Hepatocyte (in vitro differentiated cells): ENCODE data around the gene XYLT1. TPM values are rescaled to one million over a fixed set of nuclear protein-coding genes. Genes with fewer than 3 reads are reported as not detected.

Experiments
- DNase-seq: peaks from one replicate; pipeline ENCODE4 v3.0.0-alpha.2; 2016; ENCODE audit warnings: low spot score
- H2AFZ ChIP-seq: fragments of 200-600 bp; sonication (generic); 2 replicates; pipeline ENCODE4 v1.6.0; 2016; ENCODE audit warnings: antibody characterized with exemption, mild to moderate bottlenecking
- H3K27ac ChIP-seq: fragments of 200-600 bp; sonication (generic); 2 replicates; pipeline ENCODE4 v1.5.1; 2016; ENCODE audit warnings: mild to moderate bottlenecking
- H3K27me3 ChIP-seq: fragments of 200-600 bp; sonication (generic); 2 replicates; pipeline ENCODE4 v1.6.1; 2016
- H3K36me3 ChIP-seq: fragments of 200-600 bp; sonication (generic); replicated peaks from 2 replicates; pipeline ENCODE4 v1.5.1; 2016; ENCODE audit warnings: low read depth; ENCODE audit not compliant: insufficient read depth
- H3K4me1 ChIP-seq: fragments of 200-600 bp; sonication (generic); 2 replicates; pipeline ENCODE4 v1.5.1; 2016; ENCODE audit warnings: mild to moderate bottlenecking, moderate library complexity; ENCODE audit not compliant: insufficient read depth
- H3K4me2 ChIP-seq: fragments of 200-600 bp; sonication (generic); 2 replicates; pipeline ENCODE4 v1.6.0; 2016
- H3K4me3 ChIP-seq: fragments of 200-600 bp; sonication (generic); 2 replicates; pipeline ENCODE4 v1.5.1; 2016; ENCODE audit warnings: mild to moderate bottlenecking
- H3K79me2 ChIP-seq: fragments of 200-600 bp; sonication (generic); 2 replicates; pipeline ENCODE4 v1.6.0; 2017; ENCODE audit warnings: mild to moderate bottlenecking
- H3K9me2 ChIP-seq: fragments of 200-600 bp; sonication (generic); replicated peaks from 2 replicates; pipeline ENCODE4 v1.6.0; 2017; ENCODE audit warnings: mild to moderate bottlenecking; ENCODE audit not compliant: insufficient read depth
- H3K9me3 ChIP-seq: fragments of 200-600 bp; sonication (generic); 2 replicates; pipeline ENCODE4 v1.5.1; 2016; ENCODE audit warnings: low read depth, mild to moderate bottlenecking
- H4K20me1 ChIP-seq: fragments of 200-600 bp; sonication (generic); 2 replicates; pipeline ENCODE4 v1.6.0; 2016; ENCODE audit warnings: mild to moderate bottlenecking; ENCODE audit not compliant: insufficient read depth, poor library complexity, severe bottlenecking
- EZH2 ChIP-seq: fragments of 200-600 bp; sonication (generic); IDR thresholded peaks from 2 replicates; pipeline ENCODE4 v1.6.1; 2016; ENCODE audit warnings: antibody characterized with exemption, mild to moderate bottlenecking, borderline replicate concordance
- EZH2phosphoT487 ChIP-seq: fragments of 200-600 bp; sonication (generic); IDR thresholded peaks from one replicate; pipeline ENCODE4 v1.6.1; 2018; ENCODE audit warnings: antibody characterized with exemption, mild to moderate bottlenecking, low read depth, moderate library complexity; ENCODE audit not compliant: unreplicated experiment, severe bottlenecking
- WGBS: methylation state at CpG from one replicate; pipeline ENCODE4 v1.1.6; 2016; ENCODE audit warnings: low lambda C conversion rate; ENCODE audit errors: missing lambda C conversion rate; 5-methylcytosine and 5-hydroxymethylcytosine counted together
- polyA plus RNA-seq: library from polyadenylated mRNA; unstranded; fragments of >200 nt; fragmentation: Nextera tagmentation; extraction: Ambion mirVana; gene quantifications from 2 replicates; pipeline ENCODE4 v1.2.1, GENCODE V29; 2016
- total RNA-seq: library from RNA; depleted of rRNA; stranded (reverse); fragments of >200 nt; gene quantifications from 2 replicates; pipeline ENCODE4 v1.2.3, GENCODE V29; 2014
- TF ChIP-seq, protein P1 (sequence below): fragments of 200-600 bp; sonication (generic); IDR thresholded peaks from 2 replicates; pipeline ENCODE4 v1.5.1; 2016; ENCODE audit warnings: antibody characterized with exemption, mild to moderate bottlenecking; ENCODE audit not compliant: poor library complexity

Gene XYLT1
- total and polyA plus RNA-seq, 2 experiments from 2014 or later = 6.9 to 13.7 TPM

DNA sequence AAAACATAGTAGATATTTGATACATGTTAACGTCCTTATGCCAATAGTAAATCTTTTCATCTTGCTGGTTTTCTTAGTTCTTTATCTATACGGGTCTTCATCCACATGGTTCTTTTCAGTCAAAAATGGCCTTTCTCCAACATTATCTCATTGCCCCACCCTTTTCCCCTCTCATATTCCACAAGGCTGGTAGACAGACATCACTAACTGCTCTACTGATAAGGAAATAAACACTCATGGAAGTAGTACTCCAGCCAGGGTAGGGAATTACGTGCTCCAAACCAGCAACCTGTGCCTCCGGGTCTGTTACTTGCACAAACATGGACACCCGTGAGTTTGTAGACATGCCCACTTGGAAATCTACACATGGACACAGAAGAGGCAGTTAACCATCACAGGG lies 141.4 kb downstream of the XYLT1 start:
- DNase-seq = no peak
- no peak for TF ChIP-seq EZH2phosphoT487
- TF ChIP-seq, protein P1, sequence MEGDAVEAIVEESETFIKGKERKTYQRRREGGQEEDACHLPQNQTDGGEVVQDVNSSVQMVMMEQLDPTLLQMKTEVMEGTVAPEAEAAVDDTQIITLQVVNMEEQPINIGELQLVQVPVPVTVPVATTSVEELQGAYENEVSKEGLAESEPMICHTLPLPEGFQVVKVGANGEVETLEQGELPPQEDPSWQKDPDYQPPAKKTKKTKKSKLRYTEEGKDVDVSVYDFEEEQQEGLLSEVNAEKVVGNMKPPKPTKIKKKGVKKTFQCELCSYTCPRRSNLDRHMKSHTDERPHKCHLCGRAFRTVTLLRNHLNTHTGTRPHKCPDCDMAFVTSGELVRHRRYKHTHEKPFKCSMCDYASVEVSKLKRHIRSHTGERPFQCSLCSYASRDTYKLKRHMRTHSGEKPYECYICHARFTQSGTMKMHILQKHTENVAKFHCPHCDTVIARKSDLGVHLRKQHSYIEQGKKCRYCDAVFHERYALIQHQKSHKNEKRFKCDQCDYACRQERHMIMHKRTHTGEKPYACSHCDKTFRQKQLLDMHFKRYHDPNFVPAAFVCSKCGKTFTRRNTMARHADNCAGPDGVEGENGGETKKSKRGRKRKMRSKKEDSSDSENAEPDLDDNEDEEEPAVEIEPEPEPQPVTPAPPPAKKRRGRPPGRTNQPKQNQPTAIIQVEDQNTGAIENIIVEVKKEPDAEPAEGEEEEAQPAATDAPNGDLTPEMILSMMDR = no peak
- no peak for TF ChIP-seq EZH2
- H3K79me2 ChIP-seq = no peaks in the 10 kb centered on the region
- no peaks in the 10 kb centered on the region for H3K9me3 ChIP-seq
- H3K27ac ChIP-seq = peak overlapping the region; percentile 79
- H2AFZ ChIP-seq = no peak overlapping the region
- peak overlapping the region; percentile 44 for H3K4me2 ChIP-seq
- H3K4me3 ChIP-seq = no peak overlapping the region
- no peaks in the 10 kb centered on the region for H3K9me2 ChIP-seq
- 61% methylated on average over 5 of the region's 5 CpGs for WGBS
- H4K20me1 ChIP-seq = no peaks in the 10 kb centered on the region
- H3K36me3 ChIP-seq = no peaks in the 10 kb centered on the region
- H3K4me1 ChIP-seq = peaks cover 13% of the 10 kb centered on the region
- H3K27me3 ChIP-seq = no peaks in the 10 kb centered on the region

DNA sequence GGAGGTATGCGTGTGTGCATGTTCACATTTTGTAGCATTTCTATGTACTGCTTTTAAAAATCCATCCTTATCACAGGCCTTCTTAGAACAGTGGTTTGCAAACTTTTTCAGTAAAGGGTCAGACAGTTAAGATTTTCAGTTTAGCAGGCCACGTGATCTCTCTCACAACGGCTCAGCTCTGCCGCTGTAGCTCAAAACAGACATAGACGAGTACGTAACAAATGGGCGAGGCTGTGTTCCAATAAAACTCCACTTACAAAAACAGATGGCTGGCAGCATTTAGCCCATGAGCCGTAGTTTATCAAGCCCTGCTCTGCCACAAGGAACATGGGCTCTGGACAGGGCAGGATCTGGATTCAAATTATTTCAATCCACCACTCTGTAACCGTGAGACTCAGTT lies 141.8 kb downstream of the XYLT1 start:
- H4K20me1 ChIP-seq = no peaks in the 10 kb centered on the region
- no peaks in the 10 kb centered on the region for H3K79me2 ChIP-seq
- H3K4me2 ChIP-seq = peak overlapping the region; percentile 44
- H3K4me3 ChIP-seq = no peak overlapping the region
- no peak overlapping the region for H2AFZ ChIP-seq
- no peaks in the 10 kb centered on the region for H3K27me3 ChIP-seq
- no peaks in the 10 kb centered on the region for H3K9me2 ChIP-seq
- TF ChIP-seq, protein P1 = no peak
- TF ChIP-seq EZH2 (no peak), EZH2phosphoT487 (no peak)
- H3K36me3 ChIP-seq = no peaks in the 10 kb centered on the region
- peak overlapping the region; percentile 79 for H3K27ac ChIP-seq
- 45% methylated on average over 9 of the region's 9 CpGs for WGBS
- H3K9me3 ChIP-seq = no peaks in the 10 kb centered on the region
- DNase-seq = peak; percentile 66
- H3K4me1 ChIP-seq = peaks cover 17% of the 10 kb centered on the region

DNA sequence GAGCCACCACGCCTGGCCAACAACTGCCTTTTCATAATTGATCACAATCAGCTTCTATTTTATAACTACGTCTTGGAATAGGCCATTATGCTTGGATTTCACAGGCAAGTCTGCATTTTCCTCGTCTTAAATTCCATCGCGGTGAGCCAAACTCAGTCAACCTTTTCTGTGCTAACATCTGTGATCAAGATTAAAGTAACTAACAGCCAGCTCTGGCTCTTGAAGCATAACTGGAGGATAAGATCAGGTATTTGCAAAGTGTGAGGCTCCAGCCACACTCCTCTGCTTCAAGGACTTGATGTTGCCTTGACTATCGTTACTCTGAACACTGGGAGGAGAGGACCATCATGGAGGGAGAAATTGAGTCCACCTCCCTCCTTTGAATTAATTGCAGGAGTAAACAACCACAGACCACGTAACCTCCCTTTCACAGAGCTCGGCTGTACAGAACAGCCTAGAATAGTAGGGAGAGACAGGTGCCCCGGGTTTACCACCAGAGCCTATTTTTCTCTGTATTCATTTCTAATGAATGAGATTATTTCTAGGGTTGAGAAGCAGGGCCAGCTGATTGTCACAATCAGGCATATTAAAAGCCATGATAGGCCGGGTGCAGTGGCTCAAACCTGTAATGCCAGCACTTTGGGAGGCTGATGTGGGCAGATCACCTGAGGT lies 143.0 kb downstream of the XYLT1 start:
- H3K27me3 ChIP-seq = no peaks in the 10 kb centered on the region
- H2AFZ ChIP-seq = no peak overlapping the region
- H3K79me2 ChIP-seq = no peaks in the 10 kb centered on the region
- WGBS = 89% methylated on average over 10 of the region's 10 CpGs
- no peaks in the 10 kb centered on the region for H3K9me2 ChIP-seq
- no peaks in the 10 kb centered on the region for H3K9me3 ChIP-seq
- no peak overlapping the region for H3K4me3 ChIP-seq
- H4K20me1 ChIP-seq = no peaks in the 10 kb centered on the region
- peak overlapping the region; percentile 79 for H3K27ac ChIP-seq
- H3K36me3 ChIP-seq = no peaks in the 10 kb centered on the region
- no peak overlapping the region for H3K4me2 ChIP-seq
- TF ChIP-seq, protein P1 = no peak
- TF ChIP-seq EZH2phosphoT487 (no peak), EZH2 (no peak)
- no peak for DNase-seq
- peaks cover 22% of the 10 kb centered on the region for H3K4me1 ChIP-seq
